GM08714 (cell line): ENCODE data around the gene RINL.
"Not testable (repeated sequence)": the region's sequence is repeated elsewhere in the genome, so short reads cannot be mapped to it uniquely, and the experiment has no call there.

Source experiments
- H3K4me3 ChIP-seq: fragments of 200-500 bp; sonication (Bioruptor generic); 2 replicates; pipeline ENCODE4 v1.5.1; 2014; ENCODE audit warnings: mild to moderate bottlenecking, low read length, inconsistent platforms
- ZNF274 ChIP-seq: IDR thresholded peaks from 2 replicates; pipeline ENCODE4 v1.6.1; 2012; ENCODE audit warnings: mild to moderate bottlenecking, low read depth, low read length

Gene RINL

DNA sequence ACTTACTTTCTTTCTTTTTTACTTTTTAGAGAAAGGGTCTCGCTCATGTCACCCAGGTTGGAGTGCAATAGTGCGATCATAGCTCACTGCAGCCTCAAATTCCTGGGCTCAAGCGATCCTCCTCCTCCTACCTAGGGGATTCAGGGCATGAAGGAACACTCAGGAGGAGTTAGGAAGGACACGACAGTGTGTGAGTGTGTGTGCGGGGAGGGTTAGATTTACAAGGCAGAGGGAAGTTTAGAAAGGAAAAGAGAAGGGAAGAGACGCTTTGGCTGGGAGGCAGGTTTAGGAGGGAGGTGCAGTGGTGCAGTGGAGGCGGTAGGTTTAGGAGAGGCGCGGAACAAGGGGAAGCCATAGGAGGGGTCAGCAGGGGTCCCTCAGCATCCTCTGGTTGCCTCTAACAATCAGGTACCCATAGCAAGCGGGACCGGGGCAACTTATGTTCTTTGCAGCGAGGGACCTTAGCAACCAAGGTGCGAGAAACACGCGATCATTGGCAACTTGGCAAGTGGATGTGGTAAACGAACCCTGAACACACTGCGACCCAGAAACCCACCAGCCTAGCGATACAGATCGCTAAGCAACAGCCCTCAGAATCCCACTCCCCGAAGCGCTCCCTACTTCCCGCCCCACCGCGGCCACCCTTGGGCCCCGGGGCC, 20.8 kb upstream of the RINL start:
- no peak for TF ChIP-seq ZNF274
- peak overlapping the region; percentile 80 for H3K4me3 ChIP-seq

DNA sequence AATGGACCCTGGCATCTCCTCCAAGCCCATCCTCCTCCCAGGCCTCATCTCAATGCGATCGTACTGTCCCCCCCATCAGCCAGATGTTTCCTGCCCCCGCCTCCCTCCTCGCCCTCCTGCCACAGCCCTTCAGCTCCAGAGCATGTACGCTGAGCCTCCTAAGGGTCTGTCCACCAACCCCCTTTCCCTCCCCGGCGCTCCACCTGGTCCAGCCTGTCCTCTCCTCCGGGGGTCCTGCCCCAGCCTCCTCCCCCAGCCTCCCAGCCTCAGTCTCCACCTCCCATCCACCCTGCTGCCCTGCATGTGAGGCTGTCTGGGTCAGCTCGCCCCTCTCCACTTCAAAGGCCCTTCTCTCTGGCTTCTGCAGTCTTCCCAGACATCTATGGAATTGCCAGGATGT, 16.9 kb upstream of the RINL start:
- TF ChIP-seq ZNF274, result no peak
- H3K4me3 ChIP-seq, result no peak overlapping the region

DNA sequence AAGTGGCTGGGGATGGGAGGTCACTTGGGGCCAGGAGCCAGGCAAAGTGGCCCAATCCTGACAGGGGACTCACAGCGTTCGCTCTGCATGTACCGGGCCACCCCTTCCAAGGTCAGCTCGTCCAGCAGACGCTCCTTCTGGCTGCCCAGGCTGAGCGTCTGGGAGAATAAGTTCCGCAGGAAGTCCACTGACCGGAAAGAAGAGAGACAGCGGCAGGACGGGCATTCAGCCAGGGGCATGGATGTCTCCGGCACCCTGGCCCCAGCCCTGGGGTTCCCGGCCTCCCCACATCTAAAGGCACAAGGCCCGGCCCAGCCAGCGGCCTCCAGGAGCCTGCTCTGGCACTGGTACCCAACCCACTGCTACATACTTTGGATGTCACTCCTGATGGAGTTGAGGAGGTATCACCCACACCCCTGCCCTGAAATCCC, 15.3 kb upstream of the RINL start:
- H3K4me3 ChIP-seq, result no peak overlapping the region
- TF ChIP-seq ZNF274, result no peak

DNA sequence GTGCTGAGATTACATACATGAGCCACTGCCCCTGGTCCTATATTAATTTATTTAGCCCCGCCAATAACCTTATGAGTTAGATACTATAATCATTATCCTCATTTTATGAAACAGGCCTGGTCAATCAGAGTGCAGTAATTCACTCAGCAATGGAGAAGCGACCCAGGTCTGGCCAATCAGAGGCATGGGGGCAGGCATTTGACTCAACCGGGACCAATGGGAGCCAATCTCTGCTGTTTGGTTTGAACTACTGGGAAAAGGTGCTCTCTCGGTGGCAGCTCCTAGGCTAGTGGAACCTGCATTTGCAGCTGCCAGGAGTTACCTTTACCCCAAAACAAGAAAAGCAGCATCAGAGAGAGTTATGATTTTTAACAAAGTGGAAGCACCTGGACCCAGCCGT, 14.8 kb upstream of the RINL start:
- no peak overlapping the region for H3K4me3 ChIP-seq
- no peak for TF ChIP-seq ZNF274

DNA sequence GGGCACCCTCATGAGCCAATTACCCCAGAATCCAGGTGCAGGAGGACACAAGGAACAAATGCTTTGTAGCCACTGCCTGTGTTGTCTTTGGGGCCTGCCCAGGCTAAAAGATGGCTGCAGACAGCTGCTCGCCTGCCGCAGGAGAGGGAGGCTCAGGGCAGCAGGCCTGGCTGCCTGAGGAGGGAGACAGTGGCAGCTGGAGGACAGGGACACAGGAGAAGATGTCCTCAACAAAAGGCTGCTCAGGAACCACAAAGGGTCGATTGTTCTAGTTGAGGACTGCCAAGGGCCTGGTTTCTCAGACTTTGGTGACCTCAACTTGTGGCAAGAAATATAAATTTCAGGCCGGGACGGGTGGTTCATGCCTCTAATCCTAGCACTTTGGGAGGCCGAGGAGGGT, 13.7 kb upstream of the RINL start:
- H3K4me3 ChIP-seq, result no peak overlapping the region
- no peak for TF ChIP-seq ZNF274

DNA sequence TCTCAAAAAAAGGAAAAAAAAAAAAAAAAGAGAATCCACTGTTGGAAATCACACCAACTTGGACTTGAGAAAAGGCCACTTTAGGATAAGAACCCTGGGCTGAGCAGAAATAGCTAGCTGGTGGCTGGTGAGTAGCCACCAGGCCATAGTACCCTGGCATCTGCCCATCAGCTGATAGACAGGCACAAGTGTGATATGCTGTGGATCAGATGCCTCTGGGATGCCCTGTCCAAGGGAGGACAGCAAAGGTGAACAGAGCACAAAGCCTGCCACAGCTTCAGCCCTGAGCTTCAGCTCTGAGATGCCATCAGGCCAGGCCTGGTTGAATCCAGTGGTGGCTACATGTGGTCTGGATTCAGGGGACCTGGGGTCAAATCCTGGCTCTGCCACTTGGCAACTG, 12.6 kb upstream of the RINL start:
- TF ChIP-seq ZNF274, result no peak
- H3K4me3 ChIP-seq, result no peak overlapping the region

DNA sequence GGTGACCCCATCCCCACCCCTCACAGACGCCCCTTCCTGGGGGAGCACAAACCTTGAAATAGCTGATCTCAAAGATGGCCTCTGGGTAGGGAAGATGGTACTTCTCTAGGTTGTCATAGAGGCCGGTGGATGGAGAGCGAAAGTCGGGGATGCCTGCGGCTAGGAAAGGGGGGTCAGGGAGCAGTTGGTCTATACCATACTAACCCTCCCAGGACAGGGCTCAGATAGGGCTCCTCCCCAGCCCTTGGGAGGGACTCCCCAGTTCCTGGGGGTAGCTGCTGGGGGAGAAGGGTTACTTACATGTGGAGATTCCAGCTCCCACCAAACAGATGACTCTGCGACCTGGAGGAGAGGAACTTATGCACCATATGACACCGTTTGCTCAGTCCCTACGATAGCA, 11.7 kb upstream of the RINL start:
- no peak for TF ChIP-seq ZNF274
- no peak overlapping the region for H3K4me3 ChIP-seq

DNA sequence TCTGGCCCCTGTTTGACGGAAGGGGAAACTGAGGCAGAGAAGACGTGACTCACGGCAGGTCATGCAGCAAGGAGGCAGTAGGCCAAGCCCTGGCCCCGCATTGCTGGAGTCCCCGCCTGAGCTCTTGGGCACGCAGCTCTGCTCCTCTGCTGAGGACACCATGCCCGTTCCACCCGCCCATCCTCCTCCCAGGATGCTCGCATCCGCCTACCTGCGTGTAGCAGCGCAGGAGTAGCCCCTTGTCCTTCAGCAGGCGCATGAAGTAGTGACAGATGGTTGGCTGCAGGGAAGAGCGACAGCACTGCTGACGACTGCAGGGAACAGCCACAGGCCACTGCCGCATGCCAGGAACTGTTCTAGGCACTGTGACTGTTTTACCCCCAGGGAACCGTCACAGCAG, 10.8 kb upstream of the RINL start:
- no peak overlapping the region for H3K4me3 ChIP-seq
- TF ChIP-seq ZNF274, result no peak

DNA sequence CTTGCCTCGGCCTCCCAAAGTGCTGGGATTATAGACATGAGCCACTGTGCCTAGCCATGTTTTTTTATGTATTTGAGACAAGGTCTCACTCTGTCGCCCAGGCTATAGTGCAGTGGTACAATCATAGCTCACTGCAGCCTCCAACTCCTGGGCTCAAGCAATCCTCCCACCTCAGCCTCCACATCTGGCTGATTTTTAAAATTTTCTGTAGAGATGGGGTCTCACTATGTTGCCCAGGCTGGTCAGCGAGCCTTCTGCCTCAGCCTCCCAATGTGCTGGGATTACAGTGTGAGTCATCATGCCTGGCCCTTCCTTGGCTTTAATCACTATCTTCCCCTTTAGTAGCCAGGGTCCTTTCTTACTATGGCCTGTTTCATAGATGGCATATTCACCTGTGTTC, 6.6 kb upstream of the RINL start:
- not testable (repeated sequence) for H3K4me3 ChIP-seq

DNA sequence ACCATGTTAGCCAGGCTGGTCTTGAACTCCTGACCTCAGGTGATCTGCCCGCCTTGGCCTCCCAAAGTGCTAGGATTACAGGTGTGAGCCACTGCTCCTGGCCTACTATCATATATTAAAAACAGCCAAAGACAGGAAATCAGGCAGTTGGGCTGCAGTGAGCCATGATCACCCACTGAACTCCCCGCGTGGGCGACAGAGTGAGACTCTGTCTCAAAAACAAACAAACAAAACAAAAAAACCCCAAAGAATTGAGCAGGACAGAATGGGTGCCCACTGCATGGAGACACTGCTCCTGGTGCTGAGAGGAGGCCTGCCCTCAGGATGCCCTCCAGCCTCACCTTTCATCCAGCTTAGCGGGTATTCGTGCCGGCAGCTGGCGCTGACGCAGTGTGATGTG, 5.2 kb upstream of the RINL start:
- TF ChIP-seq ZNF274, result no peak
- H3K4me3 ChIP-seq, result no peak overlapping the region

DNA sequence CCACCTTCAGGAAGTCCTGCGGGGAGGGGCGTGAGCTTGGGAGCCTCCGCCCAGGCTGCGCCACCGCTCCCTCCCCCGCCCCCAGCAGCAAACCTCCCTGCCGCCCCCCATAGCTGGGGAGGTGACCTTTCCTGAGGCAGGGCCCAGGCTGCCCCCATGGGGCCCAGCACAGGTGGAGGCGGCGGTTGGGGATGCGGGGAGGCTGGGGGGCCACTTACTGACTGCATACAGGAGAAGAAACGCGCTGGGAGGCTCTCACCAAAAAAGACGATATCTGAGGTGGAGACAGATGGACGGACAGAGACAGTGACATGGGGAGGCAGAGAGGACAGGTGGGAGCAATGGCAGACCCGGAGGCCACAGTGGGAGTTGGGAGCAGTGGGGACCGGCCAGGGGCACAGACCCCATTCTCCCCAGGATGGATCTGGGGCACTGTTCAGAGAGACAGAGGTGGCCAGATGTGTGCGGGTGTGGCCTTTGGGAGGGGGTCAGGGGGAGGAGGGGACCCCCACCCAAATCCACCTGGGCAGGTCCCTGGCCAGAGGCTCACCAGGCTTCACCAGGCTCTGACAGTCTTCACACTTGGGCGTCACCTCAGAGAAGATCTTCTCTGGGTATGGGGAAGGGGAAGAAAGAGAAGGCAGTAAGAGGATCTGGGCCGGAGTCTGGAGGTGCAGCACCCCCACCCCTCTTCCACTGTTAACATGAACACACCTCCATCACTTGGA, 3.0 kb upstream of the RINL start:
- no peak for TF ChIP-seq ZNF274
- no peak overlapping the region for H3K4me3 ChIP-seq

DNA sequence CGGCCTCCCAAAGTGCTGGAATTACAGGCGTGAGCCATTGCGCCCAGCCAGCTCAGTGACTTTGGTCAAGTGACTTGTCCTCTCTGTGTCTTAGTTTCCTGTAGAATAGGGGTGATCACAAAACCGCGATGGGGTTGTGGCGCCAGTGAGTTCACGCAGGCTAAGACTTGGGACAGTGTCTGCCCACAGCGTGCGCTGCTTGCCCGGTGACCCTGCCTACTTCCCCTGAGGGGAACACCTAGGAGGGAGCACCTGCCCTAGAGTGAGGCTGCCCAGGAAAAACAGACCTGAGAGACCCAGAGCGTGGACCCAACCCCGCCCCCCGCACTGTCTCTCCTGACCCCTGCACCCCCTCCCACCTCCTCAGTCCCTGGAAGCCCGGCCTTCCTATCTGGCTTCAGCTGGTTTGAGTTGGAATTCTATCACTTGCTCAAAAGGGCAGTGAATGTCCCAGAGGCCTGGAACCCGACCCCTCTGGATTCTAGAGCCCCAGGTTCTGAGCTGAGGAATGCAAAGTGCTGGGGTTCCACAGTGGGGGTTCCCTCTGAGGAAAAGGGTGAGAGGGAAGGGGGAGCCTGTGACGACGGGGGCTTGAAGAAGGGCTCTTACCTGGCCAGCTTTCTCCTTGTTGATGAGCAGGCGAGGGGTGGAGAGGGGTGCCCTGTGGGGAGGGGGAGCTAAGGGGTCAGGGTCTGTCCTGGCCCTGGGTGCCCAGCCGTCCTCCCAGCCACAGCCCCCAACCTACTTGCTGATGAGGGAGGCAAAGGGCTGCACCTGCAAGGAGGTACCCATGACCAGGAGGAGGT, 2.2 kb upstream of the RINL start:
- no peak overlapping the region for H3K4me3 ChIP-seq
- no peak for TF ChIP-seq ZNF274

DNA sequence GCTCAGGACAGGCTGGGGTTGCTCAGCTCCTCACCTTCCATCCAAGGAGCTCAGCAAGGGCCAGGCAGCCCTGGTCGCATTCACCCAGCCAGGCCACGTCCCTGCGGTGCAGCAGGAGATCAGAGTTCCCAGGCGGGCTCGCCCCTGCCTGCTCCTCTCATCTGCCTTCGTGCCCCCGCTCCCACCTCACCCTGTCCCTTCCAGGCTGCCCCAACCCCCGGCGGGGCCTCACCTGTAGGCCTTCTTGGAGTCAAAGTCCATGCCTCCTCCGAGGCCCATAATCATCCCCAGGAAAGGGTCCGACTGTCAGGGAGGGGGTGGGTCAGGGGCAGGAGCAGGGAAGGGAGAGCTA, 1.3 kb upstream of the RINL start:
- no peak for TF ChIP-seq ZNF274
- H3K4me3 ChIP-seq, result no peak overlapping the region

DNA sequence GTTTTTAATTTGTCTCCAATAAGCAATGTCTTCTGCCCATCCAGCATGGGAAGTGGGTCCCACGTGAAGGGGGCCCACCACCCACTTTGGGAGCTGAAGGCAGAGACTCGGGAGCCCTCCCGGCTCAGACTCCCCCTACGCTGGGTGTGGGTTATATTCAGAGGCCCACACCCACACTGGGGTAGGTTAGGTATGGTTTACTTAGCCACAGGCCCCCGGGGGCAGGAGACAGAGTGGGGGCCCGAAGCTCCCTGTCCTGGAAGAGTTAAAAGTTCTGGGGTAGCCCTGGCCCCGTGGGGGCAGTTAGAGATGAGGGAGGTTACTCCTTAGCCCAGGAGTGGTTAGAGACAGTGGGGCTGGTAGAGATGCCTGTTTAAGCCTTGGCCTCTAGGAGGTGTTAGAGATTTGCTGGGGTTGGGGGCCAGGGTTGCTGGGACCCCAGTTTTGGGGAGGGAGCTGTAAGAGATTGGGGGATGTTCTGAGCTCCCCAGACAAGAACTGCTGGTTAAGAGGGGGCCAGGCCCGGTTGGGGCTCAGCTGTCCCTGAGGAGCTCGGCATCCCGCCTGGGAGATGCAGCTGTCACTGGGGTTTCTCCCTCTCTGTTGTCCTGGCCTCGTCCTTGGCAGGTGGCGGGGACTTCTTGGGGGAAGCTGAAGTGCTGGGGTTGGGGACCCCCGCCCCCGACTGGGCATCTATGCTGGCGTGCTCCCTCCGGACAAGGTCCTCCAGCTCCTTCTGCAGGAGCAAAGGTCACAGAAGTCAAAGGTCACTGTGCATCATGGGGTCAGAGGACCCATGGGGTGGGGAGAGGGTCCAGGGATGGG, 712 bp upstream of the RINL start:
- no peak for TF ChIP-seq ZNF274
- peak overlapping the region; percentile 74; the same call in 1 of the 2 replicates for H3K4me3 ChIP-seq
